ENCODE measurements around the gene NCAN. TPM values are rescaled to one million over a fixed set of nuclear protein-coding genes. Genes with fewer than 3 reads are reported as not detected.

NCAN gene
- total and polyA plus RNA-seq, 8 donors: 0.04 to 0.13 (median 0.06) TPM; not detected in 3

GRCh38 chr19:19259741-19260140 lies 48.0 kb downstream of the NCAN start:
- Histone ChIP-seq H3K4me3 (no peak overlapping the region), H3K27ac (no peak overlapping the region), H3K27me3 (no peaks in the 10 kb centered on the region), H3K9me3 (no peaks in the 10 kb centered on the region), H3K36me3 (no peaks in the 10 kb centered on the region), H3K4me1 (no peaks in the 10 kb centered on the region)
- ATAC-seq (peak in 1 of 4 donors; percentile 26), DNase-seq (no peak), FAIRE-seq (no peak)
- intact Hi-C loops (cut with DNase I): no loop called here
- no peak for TF ChIP-seq CTCF (IDR thresholded peaks at IDR 0.05)
- WGBS, 2 donors: 76 to 95% methylated on average over 2 of the region's 2 CpGs

- no peak for TF ChIP-seq CTCF (IDR thresholded peaks at IDR 0.05)
- 47 to 55% methylated on average over 36 of the region's 36 CpGs for WGBS, 2 donors
- H3K36me3 ChIP-seq: no peaks in the 10 kb centered on the region
- H3K4me3 ChIP-seq: no peak overlapping the region
- no peak overlapping the region for H3K27ac ChIP-seq
- H3K27me3 ChIP-seq: no peaks in the 10 kb centered on the region
- H3K9me3 ChIP-seq: no peaks in the 10 kb centered on the region
- no peaks in the 10 kb centered on the region for H3K4me1 ChIP-seq
- intact Hi-C loops (cut with DNase I): no loop called here
- peak in 1 of 6 donors; percentile 54 for DNase-seq
- ATAC-seq: no peak
- FAIRE-seq: no peak
Observed at GRCh38 chr19:19260417-19261214, 48.9 kb downstream of the NCAN start.

DNA sequence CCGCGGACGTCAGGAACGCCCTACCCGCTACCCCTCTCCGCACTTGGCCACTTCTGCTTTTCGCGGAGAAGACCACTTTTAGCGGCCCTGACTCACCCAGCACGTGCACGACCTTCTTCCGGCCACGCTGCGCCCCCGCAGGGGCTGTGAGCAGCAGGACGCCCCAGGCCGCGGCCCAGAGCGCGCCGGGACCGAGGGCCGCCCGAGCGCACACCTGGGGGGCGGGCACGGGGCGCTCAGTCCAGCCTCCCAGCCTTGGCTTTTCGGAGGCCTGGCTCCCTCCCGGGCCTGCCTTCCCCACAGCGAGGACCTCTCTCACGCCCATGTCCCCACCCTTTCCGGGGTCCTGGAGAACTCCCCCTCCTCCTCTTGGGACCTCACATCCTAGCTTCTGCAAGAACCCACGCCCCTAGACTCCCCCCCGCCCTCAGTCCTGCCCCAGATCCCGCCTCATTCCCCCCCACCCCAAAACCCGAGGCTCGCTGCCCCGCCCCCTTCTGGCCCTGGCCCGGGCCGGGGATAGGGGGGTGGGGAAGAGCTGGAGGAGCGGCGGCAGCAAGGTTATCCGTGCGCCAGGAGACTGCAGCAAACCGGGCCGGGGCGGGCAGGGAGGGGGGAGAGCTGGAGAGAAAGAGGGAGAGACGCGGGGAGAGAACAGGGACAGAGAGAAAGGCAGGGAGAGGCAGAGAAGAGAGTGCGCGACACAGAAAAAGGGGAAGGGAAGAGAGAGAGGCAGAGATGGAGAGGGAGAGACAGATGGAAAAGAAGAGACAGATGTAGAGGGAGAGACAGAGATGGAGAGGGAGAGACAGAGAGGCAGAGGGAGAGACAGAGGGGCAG lies 49.8 kb downstream of the NCAN start:
- ATAC-seq: no peak
- H3K4me3 ChIP-seq: no peak overlapping the region

DNA sequence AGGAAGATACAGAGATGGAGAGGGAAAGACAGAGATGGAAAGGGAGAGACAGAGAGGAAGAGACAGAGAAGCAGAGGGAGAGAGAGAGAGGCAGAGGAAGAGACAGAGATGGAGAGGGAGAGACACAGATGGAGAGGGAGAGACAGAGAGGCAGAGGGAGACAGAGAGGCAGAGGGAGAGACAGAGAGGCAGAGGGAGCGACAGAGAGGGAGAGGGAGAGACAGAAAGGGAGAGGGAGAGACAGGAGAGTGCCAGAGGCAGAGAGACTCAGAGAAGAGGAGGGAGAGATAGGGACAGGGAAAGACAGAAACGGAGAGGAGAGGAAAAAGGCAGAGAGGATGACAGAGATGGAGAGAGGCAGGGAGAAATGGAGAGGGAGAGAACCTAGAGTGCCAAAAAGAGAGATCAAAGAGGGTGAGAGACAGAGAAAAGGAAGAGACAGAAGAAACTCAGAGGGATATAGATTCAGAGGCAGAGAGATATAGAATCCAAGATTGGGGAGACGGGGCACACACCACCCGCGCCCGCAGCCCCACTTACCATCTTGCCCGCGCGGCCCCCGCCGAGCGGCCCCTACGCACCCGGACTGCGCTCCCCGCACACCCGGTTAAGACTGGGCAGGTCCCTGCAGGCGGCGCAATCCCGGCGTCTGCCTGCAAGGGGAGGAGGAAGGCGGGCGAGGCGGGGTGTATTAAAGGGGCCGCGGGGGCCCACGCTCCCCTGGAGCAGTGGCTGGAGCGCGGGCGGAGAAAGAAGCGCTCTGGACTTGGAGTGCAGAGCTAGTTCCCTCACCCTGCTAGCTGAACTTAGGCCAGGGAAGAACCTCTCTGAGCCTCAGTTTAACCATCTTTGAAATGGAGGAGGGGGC lies 50.7 kb downstream of the NCAN start:
- intact Hi-C loops (cut with DNase I): no loop called here
- Histone ChIP-seq H3K4me1 (no peaks in the 10 kb centered on the region), H3K27me3 (no peaks in the 10 kb centered on the region), H3K9me3 (no peaks in the 10 kb centered on the region), H3K27ac (no peak overlapping the region), H3K36me3 (no peaks in the 10 kb centered on the region), H3K4me3 (no peak overlapping the region)
- no peak for TF ChIP-seq CTCF (IDR thresholded peaks at IDR 0.05)
- no peak for ATAC-seq
- WGBS, 2 donors: 8 to 9% methylated on average over 19 to 31 of the region's 31 CpGs
- peak in 1 of 6 donors; percentile 36 for DNase-seq
- FAIRE-seq: no peak

More for the DNA sequence above, 49.8 kb downstream of the NCAN start:
- TF ChIP-seq CTCF (IDR thresholded peaks at IDR 0.05): no peak
- Histone ChIP-seq H3K4me1 (no peaks in the 10 kb centered on the region), H3K27me3 (no peaks in the 10 kb centered on the region), H3K36me3 (no peaks in the 10 kb centered on the region), H3K27ac (no peak overlapping the region), H3K9me3 (no peaks in the 10 kb centered on the region)
- intact Hi-C loops (cut with DNase I): no loop called here
- no peak for DNase-seq
- WGBS, 2 donors: 4 to 5% methylated on average over 43 to 52 of the region's 52 CpGs
- FAIRE-seq: no peak

Data from pancreas (tissue), 10 donors.